Measurements from ENCODE around the gene SCD. TPM values are rescaled to one million over a fixed set of nuclear protein-coding genes. Genes with fewer than 3 reads are reported as not detected.

SCD gene
- total and polyA plus RNA-seq, 2 donors (not counting 1 experiment from before 2014, with no cell fraction given): 0.89 to 5.1 TPM

GRCh38 chr10:100371482-100372027 lies 24.5 kb downstream of the SCD start:
- Histone ChIP-seq H3K9ac (ENCODE audit: low read length) (no peak overlapping the region), H3K27me3 (replicated peaks in 1 of 4; ENCODE audit: control extremely low read depth in 1 of 4, control insufficient read depth in 3 of 4, insufficient read depth in 4 of 4, low read length in 3 of 4) (no peaks in the 10 kb centered on the region), H3K36me3 (replicated peaks in 1 of 2; ENCODE audit: control extremely low read depth in 1 of 2, control insufficient read depth in 1 of 2, extremely low read depth in 1 of 2, insufficient read depth in 2 of 2, low read length in 1 of 2) (no peaks in the 10 kb centered on the region), H3K27ac (ENCODE audit: low read length in 2 of 2) (peak overlapping the region; percentile 30 to 52), H3K79me2 (ENCODE audit: control insufficient read depth, insufficient read depth, low read length) (no peaks in the 10 kb centered on the region), H2AFZ (ENCODE audit: insufficient read depth, low read depth, low read length, poor library complexity, severe bottlenecking) (peak overlapping the region; percentile 18), H3K4me3 (ENCODE audit: control extremely low read depth in 1 of 5, extremely low read depth in 1 of 5, insufficient read depth in 1 of 5, low read depth in 2 of 5, low read length in 4 of 5) (no peak overlapping the region), H3K4me2 (replicated peaks; ENCODE audit: low read depth, low read length, poor library complexity, severe bottlenecking) (peak overlapping the region; percentile 53), H3K9me3 (ENCODE audit: control extremely low read depth in 1 of 3, control insufficient read depth in 2 of 3, insufficient read depth in 1 of 3, low read length in 2 of 3) (no peaks in the 10 kb centered on the region), H4K20me1 (ENCODE audit: control insufficient read depth, insufficient read depth, low read length, poor library complexity, severe bottlenecking) (no peaks in the 10 kb centered on the region), H3K4me1 (ENCODE audit: control insufficient read depth in 2 of 2, insufficient read depth in 2 of 2, low read length in 2 of 2) (peaks cover 35 to 43% of the 10 kb centered on the region in 2 donors)
- H3K4me1 Mint-ChIP-seq: peaks cover 19% of the 10 kb centered on the region
- H3K27me3 Mint-ChIP-seq: peaks cover 7% of the 10 kb centered on the region
- no peak for TF ChIP-seq CTCF (IDR thresholded peaks at IDR 0.05)
- no peak for TF ChIP-seq EZH2 (IDR thresholded peaks at IDR 0.05; ENCODE audit: borderline replicate concordance, insufficient read depth, low read depth, low read length, poor library complexity, severe bottlenecking)
- ChIA-PET POLR2A (no interaction called here), CTCF (interaction anchor here (0.7 to 1.6 kb wide), 3 partner anchors 11 to 32 kb away, joined by 3 to 6 read pairs (median 3); partner anchors contain the start of gene SCD)
- H3K27ac Mint-ChIP-seq: peak overlapping the region; percentile 0
- no peaks in the 10 kb centered on the region for H3K9me3 Mint-ChIP-seq (ENCODE audit: insufficient read depth)
- no peak for DNase-seq
- intact Hi-C loops (cut with micrococcal nuclease): loop anchor here (5.0 kb wide), 2 partner anchors 34 to 111 kb away; no protein-coding TSS in a partner anchor
- peak overlapping the region; percentile 2 for H3K4me3 Mint-ChIP-seq
- 96% methylated on average over 5 of the region's 10 CpGs for WGBS (ENCODE audit: insufficient coverage)
- no peak for ATAC-seq (ENCODE audit: low read depth)

All from B cell (primary cell).